ENCODE measurements around the gene PDE9A.

PDE9A gene

GRCh38 chr21:42638266-42638863, 15.1 kb upstream of the PDE9A start:
- no CpG with 5 or more reads among the region's 19 CpGs for WGBS (ENCODE audit: extremely low coverage, insufficient coverage, insufficient read length)
- H2BK12ac ChIP-seq (ENCODE audit: low read length) = no peak overlapping the region

GRCh38 chr21:42639646-42640152, 13.7 kb upstream of the PDE9A start:
- Histone ChIP-seq H2BK5ac (ENCODE audit: low read depth, low read length, poor library complexity) (no peak overlapping the region), H3K27ac (ENCODE audit: low read depth, low read length) (no peak overlapping the region), H3K9ac (ENCODE audit: low read length) (no peak overlapping the region), H2BK12ac (ENCODE audit: low read length) (no peak overlapping the region), H3K4me1 (ENCODE audit: control insufficient read depth in 1 of 2, insufficient read depth in 2 of 2, low read length in 2 of 2) (no peaks in the 10 kb centered on the region), H3K36me3 (ENCODE audit: control insufficient read depth in 1 of 2, insufficient read depth in 2 of 2, low read length in 2 of 2) (no peaks in the 10 kb centered on the region), H3K23ac (ENCODE audit: low read length) (no peak overlapping the region), H3K14ac (ENCODE audit: low read length) (no peak overlapping the region), H4K8ac (ENCODE audit: low read depth, low read length) (no peak overlapping the region), H3K27me3 (ENCODE audit: insufficient read depth, low read length) (no peaks in the 10 kb centered on the region), H2BK120ac (ENCODE audit: insufficient read depth, low read length, poor library complexity) (no peak overlapping the region), H4K91ac (ENCODE audit: low read depth, low read length) (no peak overlapping the region), H3K79me1 (ENCODE audit: low read length) (no peaks in the 10 kb centered on the region), H3K4me2 (ENCODE audit: low read length) (no peak overlapping the region), H4K12ac (ENCODE audit: low read depth, low read length) (no peak overlapping the region), H3K18ac (ENCODE audit: low read length) (no peak overlapping the region), H3K9me3 (ENCODE audit: insufficient read depth, low read depth, low read length) (peaks cover 4% of the 10 kb centered on the region), H2AK5ac (ENCODE audit: low read length) (no peak overlapping the region), H3K4ac (ENCODE audit: low read depth, low read length) (no peak overlapping the region), H3K4me3 (ENCODE audit: low read depth, low read length) (no peak overlapping the region), H3K79me2 (ENCODE audit: control insufficient read depth, insufficient read depth, low read length, poor library complexity) (no peaks in the 10 kb centered on the region), H2AFZ (ENCODE audit: insufficient read depth, low read length, poor library complexity) (no peak overlapping the region)
- no peak for DNase-seq
- no CpG with 5 or more reads among the region's 8 CpGs for WGBS (ENCODE audit: extremely low coverage, insufficient coverage, insufficient read length)

More at GRCh38 chr21:42638266-42638863, 15.1 kb upstream of the PDE9A start:
- H3K4me2 ChIP-seq (ENCODE audit: low read length) = no peak overlapping the region
- no peaks in the 10 kb centered on the region for H3K27me3 ChIP-seq (ENCODE audit: insufficient read depth, low read length)
- H2BK120ac ChIP-seq (ENCODE audit: insufficient read depth, low read length, poor library complexity) = no peak overlapping the region
- H3K9ac ChIP-seq (ENCODE audit: low read length) = no peak overlapping the region
- H3K79me2 ChIP-seq (ENCODE audit: control insufficient read depth, insufficient read depth, low read length, poor library complexity) = no peaks in the 10 kb centered on the region
- H3K27ac ChIP-seq (ENCODE audit: low read depth, low read length) = no peak overlapping the region
- no peak overlapping the region for H3K4me3 ChIP-seq (ENCODE audit: low read depth, low read length)
- H4K12ac ChIP-seq (ENCODE audit: low read depth, low read length) = no peak overlapping the region
- no peak for DNase-seq
- H4K8ac ChIP-seq (ENCODE audit: low read depth, low read length) = no peak overlapping the region
- no peak overlapping the region for H2AK5ac ChIP-seq (ENCODE audit: low read length)
- no peaks in the 10 kb centered on the region for H3K79me1 ChIP-seq (ENCODE audit: low read length)
- no peak overlapping the region for H3K18ac ChIP-seq (ENCODE audit: low read length)
- H2AFZ ChIP-seq (ENCODE audit: insufficient read depth, low read length, poor library complexity) = no peak overlapping the region
- H3K4me1 ChIP-seq (ENCODE audit: control insufficient read depth in 1 of 2, insufficient read depth in 2 of 2, low read length in 2 of 2) = no peaks in the 10 kb centered on the region
- no peak overlapping the region for H3K23ac ChIP-seq (ENCODE audit: low read length)
- H4K91ac ChIP-seq (ENCODE audit: low read depth, low read length) = no peak overlapping the region
- no peak overlapping the region for H3K4ac ChIP-seq (ENCODE audit: low read depth, low read length)
- H3K9me3 ChIP-seq (ENCODE audit: insufficient read depth, low read depth, low read length) = peaks cover 4% of the 10 kb centered on the region
- H3K14ac ChIP-seq (ENCODE audit: low read length) = no peak overlapping the region
- H2BK5ac ChIP-seq (ENCODE audit: low read depth, low read length, poor library complexity) = no peak overlapping the region
- no peaks in the 10 kb centered on the region for H3K36me3 ChIP-seq (ENCODE audit: control insufficient read depth in 1 of 2, insufficient read depth in 2 of 2, low read length in 2 of 2)

- Histone ChIP-seq H3K36me3 (ENCODE audit: control insufficient read depth in 1 of 2, insufficient read depth in 2 of 2, low read length in 2 of 2) (no peaks in the 10 kb centered on the region), H2AFZ (ENCODE audit: insufficient read depth, low read length, poor library complexity) (no peak overlapping the region), H3K79me2 (ENCODE audit: control insufficient read depth, insufficient read depth, low read length, poor library complexity) (no peaks in the 10 kb centered on the region), H3K27me3 (ENCODE audit: insufficient read depth, low read length) (no peaks in the 10 kb centered on the region), H3K4ac (ENCODE audit: low read depth, low read length) (no peak overlapping the region), H3K18ac (ENCODE audit: low read length) (no peak overlapping the region), H3K9me3 (ENCODE audit: insufficient read depth, low read depth, low read length) (peaks cover 4% of the 10 kb centered on the region), H3K79me1 (ENCODE audit: low read length) (no peaks in the 10 kb centered on the region), H2BK12ac (ENCODE audit: low read length) (no peak overlapping the region), H3K14ac (ENCODE audit: low read length) (no peak overlapping the region), H2AK5ac (ENCODE audit: low read length) (no peak overlapping the region), H4K91ac (ENCODE audit: low read depth, low read length) (no peak overlapping the region), H3K27ac (ENCODE audit: low read depth, low read length) (no peak overlapping the region), H3K4me1 (ENCODE audit: control insufficient read depth in 1 of 2, insufficient read depth in 2 of 2, low read length in 2 of 2) (no peaks in the 10 kb centered on the region), H3K9ac (ENCODE audit: low read length) (no peak overlapping the region), H3K4me2 (ENCODE audit: low read length) (no peak overlapping the region), H3K23ac (ENCODE audit: low read length) (no peak overlapping the region), H4K8ac (ENCODE audit: low read depth, low read length) (no peak overlapping the region), H2BK120ac (ENCODE audit: insufficient read depth, low read length, poor library complexity) (no peak overlapping the region), H2BK5ac (ENCODE audit: low read depth, low read length, poor library complexity) (no peak overlapping the region), H4K12ac (ENCODE audit: low read depth, low read length) (no peak overlapping the region), H3K4me3 (ENCODE audit: low read depth, low read length) (no peak overlapping the region)
- DNase-seq = no peak
- no CpG with 5 or more reads among the region's 4 CpGs for WGBS (ENCODE audit: extremely low coverage, insufficient coverage, insufficient read length)
Observed at GRCh38 chr21:42640486-42640885, 12.9 kb upstream of the PDE9A start.

- Histone ChIP-seq H3K27me3 (ENCODE audit: insufficient read depth, low read length) (no peaks in the 10 kb centered on the region), H3K36me3 (ENCODE audit: control insufficient read depth in 1 of 2, insufficient read depth in 2 of 2, low read length in 2 of 2) (no peaks in the 10 kb centered on the region), H3K4me1 (ENCODE audit: control insufficient read depth in 1 of 2, insufficient read depth in 2 of 2, low read length in 2 of 2) (no peaks in the 10 kb centered on the region), H2BK12ac (ENCODE audit: low read length) (no peak overlapping the region), H4K12ac (ENCODE audit: low read depth, low read length) (no peak overlapping the region), H4K91ac (ENCODE audit: low read depth, low read length) (no peak overlapping the region), H3K79me1 (ENCODE audit: low read length) (no peaks in the 10 kb centered on the region), H2BK5ac (ENCODE audit: low read depth, low read length, poor library complexity) (no peak overlapping the region), H3K4me2 (ENCODE audit: low read length) (no peak overlapping the region), H3K9ac (ENCODE audit: low read length) (no peak overlapping the region), H3K9me3 (ENCODE audit: insufficient read depth, low read depth, low read length) (peaks cover 4% of the 10 kb centered on the region), H3K4ac (ENCODE audit: low read depth, low read length) (no peak overlapping the region), H2AK5ac (ENCODE audit: low read length) (no peak overlapping the region), H3K4me3 (ENCODE audit: low read depth, low read length) (no peak overlapping the region), H3K23ac (ENCODE audit: low read length) (no peak overlapping the region), H2AFZ (ENCODE audit: insufficient read depth, low read length, poor library complexity) (no peak overlapping the region), H2BK120ac (ENCODE audit: insufficient read depth, low read length, poor library complexity) (no peak overlapping the region), H3K79me2 (ENCODE audit: control insufficient read depth, insufficient read depth, low read length, poor library complexity) (no peaks in the 10 kb centered on the region), H4K8ac (ENCODE audit: low read depth, low read length) (no peak overlapping the region), H3K14ac (ENCODE audit: low read length) (no peak overlapping the region), H3K27ac (ENCODE audit: low read depth, low read length) (no peak overlapping the region), H3K18ac (ENCODE audit: low read length) (no peak overlapping the region)
- WGBS (ENCODE audit: extremely low coverage, insufficient coverage, insufficient read length) = no CpG with 5 or more reads among the region's 24 CpGs
- peak in 1 of 2 donors; percentile 42 for DNase-seq
Observed at GRCh38 chr21:42641311-42642218, 11.9 kb upstream of the PDE9A start.

Data from trophoblast cell (in vitro differentiated cells and primary cell).